Suprapubic skin (tissue), 4 donors: Measurements from ENCODE around the gene OR2F2.

Source experiments
- POLR2A ChIP-seq, 2 donors: fragments of 450-650 bp; IDR thresholded peaks; one replicate each; pipeline ENCODE4 v1.6.1; 2017; ENCODE audit warnings: antibody characterized with exemption in 2 of 2, mild to moderate bottlenecking in 2 of 2, moderate library complexity in 2 of 2
- POLR2AphosphoS5 ChIP-seq, 3 donors: sonication (generic); formaldehyde crosslinking; IDR thresholded peaks; one replicate each; pipeline ENCODE4 v1.6.1; 2017; ENCODE audit warnings: antibody characterized with exemption in 3 of 3
- TF ChIP-seq, protein P1 (sequence below), 2 donors: fragments of 200-600 bp in 1 of 2; fragments of 450-650 bp in 1 of 2; sonication (generic) in 1 of 2; IDR thresholded peaks; one replicate each; pipeline ENCODE4 v1.5.1; 2016 to 2019; ENCODE audit warnings: antibody characterized with exemption in 2 of 2, mild to moderate bottlenecking in 1 of 2, moderate library complexity in 1 of 2

- TF ChIP-seq, protein P1, sequence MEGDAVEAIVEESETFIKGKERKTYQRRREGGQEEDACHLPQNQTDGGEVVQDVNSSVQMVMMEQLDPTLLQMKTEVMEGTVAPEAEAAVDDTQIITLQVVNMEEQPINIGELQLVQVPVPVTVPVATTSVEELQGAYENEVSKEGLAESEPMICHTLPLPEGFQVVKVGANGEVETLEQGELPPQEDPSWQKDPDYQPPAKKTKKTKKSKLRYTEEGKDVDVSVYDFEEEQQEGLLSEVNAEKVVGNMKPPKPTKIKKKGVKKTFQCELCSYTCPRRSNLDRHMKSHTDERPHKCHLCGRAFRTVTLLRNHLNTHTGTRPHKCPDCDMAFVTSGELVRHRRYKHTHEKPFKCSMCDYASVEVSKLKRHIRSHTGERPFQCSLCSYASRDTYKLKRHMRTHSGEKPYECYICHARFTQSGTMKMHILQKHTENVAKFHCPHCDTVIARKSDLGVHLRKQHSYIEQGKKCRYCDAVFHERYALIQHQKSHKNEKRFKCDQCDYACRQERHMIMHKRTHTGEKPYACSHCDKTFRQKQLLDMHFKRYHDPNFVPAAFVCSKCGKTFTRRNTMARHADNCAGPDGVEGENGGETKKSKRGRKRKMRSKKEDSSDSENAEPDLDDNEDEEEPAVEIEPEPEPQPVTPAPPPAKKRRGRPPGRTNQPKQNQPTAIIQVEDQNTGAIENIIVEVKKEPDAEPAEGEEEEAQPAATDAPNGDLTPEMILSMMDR (IDR thresholded peaks at IDR 0.05), result no peak
- no peak for TF ChIP-seq POLR2AphosphoS5 (IDR thresholded peaks at IDR 0.05)
- no peak for TF ChIP-seq POLR2A (IDR thresholded peaks at IDR 0.05)
These were observed 18.4 kb downstream of the OR2F2 start for GRCh38 chr7:143953421-143953820.
